Fibroblast of skin of left biceps (primary cell): Measurements from ENCODE around the gene ATXN7.

Experiments used
- DNase-seq, 2 experiments: peaks; one replicate each; pipeline ENCODE4 v3.0.0-alpha.2; 2013; ENCODE audit warnings: low read depth in 2 of 2

ATXN7 gene

DNA sequence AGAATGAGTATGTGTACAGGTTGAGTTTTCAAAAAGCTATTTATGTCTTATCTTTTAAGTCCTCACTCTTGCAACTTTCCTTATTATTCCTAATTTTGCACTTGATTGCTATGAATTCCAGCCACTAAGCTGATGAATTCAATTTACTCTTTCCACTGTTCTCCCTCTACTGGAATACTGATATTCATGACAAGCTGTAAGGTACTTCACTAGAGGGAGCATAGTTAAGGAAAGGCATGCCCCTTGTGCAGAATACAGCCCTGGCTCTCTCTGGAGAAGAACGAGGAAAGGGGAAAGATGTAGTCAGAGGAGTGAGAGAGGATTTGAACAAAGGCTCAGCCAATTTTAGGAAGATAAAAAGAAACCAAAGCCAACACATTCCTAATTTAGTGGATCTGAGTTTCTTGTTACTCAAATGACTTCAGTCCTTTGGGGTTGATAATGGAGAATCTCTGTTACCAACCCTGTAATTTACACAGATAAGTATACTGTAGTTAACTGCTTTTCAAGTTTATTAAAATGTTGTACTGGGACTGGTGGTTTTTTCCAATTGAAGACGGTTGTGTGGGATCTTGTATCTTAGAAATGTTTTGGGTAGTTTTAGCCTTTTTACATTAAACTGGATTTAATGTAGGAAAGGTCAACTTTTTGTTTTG lies 44.5 kb downstream of the ATXN7 start:
- no peak for DNase-seq

GRCh38 chr3:63908776-63909175 lies 45.1 kb downstream of the ATXN7 start:
- no peak for DNase-seq

DNA sequence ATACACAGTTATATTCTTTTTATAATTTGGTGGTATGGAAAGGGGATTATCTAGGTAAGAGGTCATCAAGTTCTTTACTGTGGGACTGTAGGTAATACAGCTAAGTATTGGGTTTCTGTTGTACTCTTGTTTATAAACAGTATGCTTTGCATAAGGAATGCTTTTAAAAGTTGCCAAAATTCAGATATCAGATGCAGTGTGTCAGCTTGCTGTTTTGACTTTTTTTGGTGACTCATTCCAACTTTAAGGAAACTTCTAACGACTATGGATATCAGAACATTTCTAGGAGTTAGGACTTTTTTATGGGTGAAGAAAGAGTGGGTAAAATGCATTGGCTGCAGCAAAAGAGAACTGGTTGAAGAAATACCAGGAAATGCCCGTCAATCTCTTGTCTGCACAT lies 45.8 kb downstream of the ATXN7 start:
- no peak for DNase-seq

GRCh38 chr3:63910001-63910400 lies 46.3 kb downstream of the ATXN7 start:
- DNase-seq = no peak

DNA sequence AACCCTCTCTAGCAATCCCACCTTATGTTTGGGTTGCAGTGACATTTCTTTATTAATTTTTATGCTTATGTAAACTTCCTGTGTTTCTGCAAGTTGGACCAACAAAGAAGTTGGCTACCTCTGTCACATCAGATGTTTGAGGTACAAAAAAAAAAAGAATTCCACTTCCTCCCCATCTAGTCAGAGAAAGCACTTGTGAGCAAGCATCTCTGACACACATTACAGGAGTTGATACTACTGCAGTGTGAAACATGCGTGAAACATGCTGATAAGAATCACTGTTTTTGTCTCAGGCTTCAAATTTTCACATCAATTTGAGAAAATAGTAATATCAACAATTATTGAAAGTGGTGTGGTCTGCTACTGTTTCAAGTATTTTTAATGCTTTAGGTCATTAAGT lies 47.2 kb downstream of the ATXN7 start:
- no peak for DNase-seq

GRCh38 chr3:63911509-63911872 lies 47.8 kb downstream of the ATXN7 start:
- no peak for DNase-seq

- DNase-seq = peak; percentile 67 to 71
Observed at GRCh38 chr3:63911873-63912767, 48.5 kb downstream of the ATXN7 start, which contains the start of gene SCAANT1. TSS of gene SCAANT1 (minus strand) at chr3:63912383.

DNA sequence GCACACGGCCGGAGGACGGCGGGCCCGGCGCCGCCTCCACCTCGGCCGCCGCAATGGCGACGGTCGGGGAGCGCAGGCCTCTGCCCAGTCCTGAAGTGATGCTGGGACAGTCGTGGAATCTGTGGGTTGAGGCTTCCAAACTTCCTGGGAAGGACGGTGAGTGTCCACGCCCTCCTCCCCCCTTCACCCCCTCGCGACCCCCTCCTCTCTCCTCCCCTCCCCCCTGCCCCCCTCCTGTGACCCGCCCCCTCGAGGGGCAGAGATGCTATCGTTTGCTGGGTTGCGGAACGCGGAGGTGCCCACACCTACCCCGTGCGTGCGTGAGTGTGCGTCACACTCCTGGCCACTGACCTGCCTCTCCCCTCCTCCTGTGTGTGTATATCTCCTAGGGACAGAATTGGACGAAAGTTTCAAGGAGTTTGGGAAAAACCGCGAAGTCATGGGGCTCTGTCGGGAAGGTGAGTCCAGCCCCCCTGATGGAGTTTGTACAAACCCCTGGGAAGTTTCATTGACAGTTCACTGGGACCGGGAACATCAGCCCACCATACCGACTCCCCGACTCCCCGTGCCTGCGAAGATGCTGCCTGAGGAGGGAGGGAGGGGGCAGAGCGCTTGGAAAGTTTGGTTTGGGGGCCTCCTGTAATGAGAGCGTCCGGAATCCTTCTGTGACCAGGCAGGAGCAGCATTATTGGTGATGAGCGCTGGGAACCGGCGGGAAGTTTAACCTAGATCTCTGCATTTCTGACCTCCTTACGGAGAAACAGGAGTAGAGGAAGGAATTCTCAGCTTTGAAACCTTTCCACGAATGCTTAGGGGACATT lies 49.3 kb downstream of the ATXN7 start:
- DNase-seq = no peak

DNA sequence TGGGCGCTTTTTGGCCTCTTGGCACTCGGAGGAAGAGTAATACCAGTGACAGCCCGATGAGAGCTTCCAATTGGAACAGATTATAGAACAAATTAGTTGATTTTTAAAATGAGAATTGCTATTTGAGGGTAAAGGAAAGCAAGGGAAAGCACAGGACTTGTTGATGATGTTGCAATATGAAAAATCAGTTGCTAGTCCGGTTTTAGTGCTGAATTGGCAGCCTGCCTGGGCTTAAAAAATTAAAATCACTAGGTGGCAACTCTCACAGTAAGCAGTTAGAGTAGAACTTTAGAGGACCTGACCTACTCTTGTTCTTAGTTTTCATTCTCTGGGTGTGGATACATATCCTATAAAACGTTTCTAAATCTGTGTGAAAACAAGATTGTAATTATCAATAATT lies 50.6 kb downstream of the ATXN7 start:
- no peak for DNase-seq

DNA sequence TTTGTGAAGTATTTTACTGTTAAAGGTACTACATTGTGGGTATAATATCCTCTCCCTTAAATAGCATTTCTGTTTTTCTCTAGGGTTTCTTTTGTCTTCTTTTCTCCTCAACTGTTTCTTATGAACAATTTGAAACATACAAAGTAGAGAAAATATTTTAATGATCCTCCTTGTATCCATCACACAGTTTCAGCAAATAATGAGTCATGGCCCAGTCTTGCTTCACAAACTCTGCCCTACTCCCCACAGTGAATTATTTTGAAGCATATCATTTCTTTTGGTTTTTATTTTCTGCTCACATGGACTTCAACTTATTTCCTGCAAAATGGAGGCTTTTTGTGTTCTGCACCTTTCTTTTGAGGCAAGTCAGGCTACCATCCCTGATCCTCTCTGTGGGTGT lies 54.7 kb downstream of the ATXN7 start:
- no peak for DNase-seq

DNA sequence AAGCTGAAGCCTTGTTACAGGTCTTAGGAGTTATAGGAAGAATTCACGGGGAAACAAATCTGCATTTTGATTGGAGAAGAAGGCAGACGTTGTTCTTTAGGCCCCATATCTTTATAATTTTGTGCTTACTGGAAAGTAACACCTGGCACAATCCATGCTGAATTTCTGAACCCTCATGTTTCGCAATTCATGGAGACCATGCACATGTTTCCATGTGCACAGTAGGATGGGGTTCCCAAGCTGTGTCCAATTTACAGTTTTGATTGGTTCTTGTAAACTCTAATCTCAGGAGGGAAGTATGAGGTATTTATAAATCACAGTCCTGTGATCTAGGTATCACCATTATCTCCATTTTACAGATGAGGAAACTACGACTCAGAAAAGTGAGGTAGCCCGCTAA lies 56.3 kb downstream of the ATXN7 start:
- DNase-seq = no peak

GRCh38 chr3:63921741-63922482 lies 58.2 kb downstream of the ATXN7 start:
- DNase-seq = no peak

GRCh38 chr3:63922491-63923199 lies 59.0 kb downstream of the ATXN7 start:
- no peak for DNase-seq

GRCh38 chr3:63926309-63926708 lies 62.6 kb downstream of the ATXN7 start:
- no peak for DNase-seq

GRCh38 chr3:63927422-63928280 lies 64.0 kb downstream of the ATXN7 start:
- no peak for DNase-seq

- DNase-seq = no peak
Observed at GRCh38 chr3:63931290-63931689, 67.6 kb downstream of the ATXN7 start.

DNA sequence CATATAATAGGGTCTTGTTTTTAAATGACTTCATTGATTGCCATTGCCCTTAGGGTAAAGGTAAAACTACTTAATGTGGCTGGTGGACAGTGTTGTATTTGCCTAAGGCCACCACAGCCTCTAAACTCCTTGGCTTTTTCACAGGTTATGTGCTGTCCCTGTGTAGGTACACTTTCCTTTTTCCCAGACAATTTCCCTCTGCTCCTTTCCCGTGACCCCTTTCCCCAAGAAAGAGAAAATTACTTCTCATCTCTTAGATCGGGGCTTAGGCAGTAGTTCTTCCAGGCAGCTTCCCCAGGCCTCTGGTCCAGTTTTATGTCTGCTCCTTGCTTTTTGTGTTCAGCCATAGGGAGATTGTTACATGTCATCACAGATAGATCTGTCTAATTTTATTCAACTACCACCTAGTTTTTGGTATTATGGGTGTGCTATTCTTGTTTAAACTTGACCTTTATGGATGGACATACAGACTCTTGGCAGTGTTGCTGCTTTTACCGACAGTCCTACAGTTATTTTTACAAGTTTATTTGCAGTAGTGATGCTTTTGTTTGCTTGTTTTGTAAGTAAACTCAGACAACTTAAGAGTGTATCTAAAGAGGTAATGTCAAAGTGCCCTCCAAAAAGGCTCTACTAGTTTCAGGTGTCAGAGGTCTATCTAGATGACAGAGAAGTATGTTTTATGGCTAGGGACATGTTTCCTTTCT lies 69.0 kb downstream of the ATXN7 start:
- DNase-seq = no peak

DNA sequence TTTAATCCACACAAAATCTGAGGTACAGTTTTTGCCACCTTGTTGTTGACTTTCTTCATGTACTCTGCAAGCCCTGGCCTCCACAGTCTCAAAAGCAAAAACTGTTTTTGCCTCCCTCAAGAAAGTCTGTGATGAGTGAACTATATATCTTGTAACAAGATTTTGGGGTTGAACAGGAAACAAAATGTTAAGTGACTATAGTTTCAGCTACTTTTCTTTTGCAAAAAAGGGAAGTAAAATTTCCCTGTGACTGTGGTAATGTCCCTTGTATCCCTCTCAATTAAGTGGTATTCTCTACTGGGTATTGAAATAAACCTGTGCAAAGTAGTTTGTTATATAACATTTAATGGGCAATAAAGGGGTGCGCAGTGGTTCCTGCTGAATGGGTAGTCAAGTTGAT lies 69.8 kb downstream of the ATXN7 start:
- DNase-seq = no peak
